BLaER1 (cell line): ENCODE data around the gene OPCML.

Experiments used
- H3K27ac ChIP-seq: shearing (Covaris generic); formaldehyde crosslinking; 2 replicates; pipeline ENCODE4 v1.8.1; 2022
- H3K27me3 ChIP-seq: shearing (Covaris generic); formaldehyde crosslinking; 2 replicates; pipeline ENCODE4 v1.8.1; 2022
- H3K36me3 ChIP-seq: shearing (Covaris generic); formaldehyde crosslinking; 2 replicates; pipeline ENCODE4 v1.8.1; 2022
- H3K4me1 ChIP-seq: shearing (Covaris generic); formaldehyde crosslinking; 2 replicates; pipeline ENCODE4 v1.8.1; 2022
- H3K4me2 ChIP-seq: shearing (Covaris generic); formaldehyde crosslinking; 2 replicates; pipeline ENCODE4 v1.8.1; 2022
- H3K4me3 ChIP-seq: shearing (Covaris generic); formaldehyde crosslinking; 2 replicates; pipeline ENCODE4 v1.8.1; 2022
- H3K9ac ChIP-seq: shearing (Covaris generic); formaldehyde crosslinking; 2 replicates; pipeline ENCODE4 v1.8.1; 2022
- H3K9me3 ChIP-seq: shearing (Covaris generic); formaldehyde crosslinking; 2 replicates; pipeline ENCODE4 v1.8.1; 2022
- H4K20me1 ChIP-seq: shearing (Covaris generic); formaldehyde crosslinking; 2 replicates; pipeline ENCODE4 v1.8.1; 2022
- Cebpa-rat ChIP-seq: shearing (Covaris generic); IDR thresholded peaks from 2 replicates; pipeline ENCODE4 v1.8.1; 2022

OPCML gene

GRCh38 chr11:132790466-132790865, 741.8 kb downstream of the OPCML start:
- Histone ChIP-seq H3K9ac (no peak overlapping the region), H3K36me3 (no peaks in the 10 kb centered on the region), H4K20me1 (no peaks in the 10 kb centered on the region), H3K4me3 (no peak overlapping the region), H3K4me2 (no peak overlapping the region), H3K27me3 (no peaks in the 10 kb centered on the region), H3K27ac (no peak overlapping the region), H3K9me3 (no peaks in the 10 kb centered on the region), H3K4me1 (peaks cover 14% of the 10 kb centered on the region)
- TF ChIP-seq Cebpa-rat = no peak

GRCh38 chr11:132788816-132789325, 743.4 kb downstream of the OPCML start:
- no peak overlapping the region for H3K4me3 ChIP-seq
- H3K9ac ChIP-seq = no peak overlapping the region
- peak overlapping the region; percentile 57; the same call in 1 of the 2 replicates for H3K4me2 ChIP-seq
- TF ChIP-seq Cebpa-rat = no peak
- H3K9me3 ChIP-seq = no peaks in the 10 kb centered on the region
- peaks cover 14% of the 10 kb centered on the region for H3K4me1 ChIP-seq
- H4K20me1 ChIP-seq = no peaks in the 10 kb centered on the region
- no peaks in the 10 kb centered on the region for H3K27me3 ChIP-seq
- H3K36me3 ChIP-seq = no peaks in the 10 kb centered on the region
- H3K27ac ChIP-seq = no peak overlapping the region

GRCh38 chr11:132785878-132786277, 746.4 kb downstream of the OPCML start:
- no peaks in the 10 kb centered on the region for H3K27me3 ChIP-seq
- no peak overlapping the region for H3K9ac ChIP-seq
- TF ChIP-seq Cebpa-rat = no peak

GRCh38 chr11:132784441-132784840, 747.9 kb downstream of the OPCML start:
- Histone ChIP-seq H3K27ac (no peak overlapping the region), H3K36me3 (no peaks in the 10 kb centered on the region), H3K4me2 (no peak overlapping the region), H4K20me1 (no peaks in the 10 kb centered on the region), H3K9ac (no peak overlapping the region), H3K27me3 (no peaks in the 10 kb centered on the region), H3K4me1 (peaks cover 7% of the 10 kb centered on the region), H3K9me3 (no peaks in the 10 kb centered on the region), H3K4me3 (no peak overlapping the region)
- no peak for TF ChIP-seq Cebpa-rat

More at GRCh38 chr11:132785878-132786277, 746.4 kb downstream of the OPCML start:
- Histone ChIP-seq H3K4me1 (peaks cover 14% of the 10 kb centered on the region), H3K9me3 (no peaks in the 10 kb centered on the region), H4K20me1 (no peaks in the 10 kb centered on the region), H3K4me2 (no peak overlapping the region), H3K36me3 (no peaks in the 10 kb centered on the region), H3K27ac (no peak overlapping the region), H3K4me3 (no peak overlapping the region)

- H3K4me1 ChIP-seq = no peaks in the 10 kb centered on the region; the same call in 1 of the 2 replicates
- H3K4me2 ChIP-seq = no peak overlapping the region
- H3K4me3 ChIP-seq = no peak overlapping the region
- H4K20me1 ChIP-seq = no peaks in the 10 kb centered on the region
- H3K27ac ChIP-seq = no peak overlapping the region
- H3K27me3 ChIP-seq = no peaks in the 10 kb centered on the region
- H3K9me3 ChIP-seq = no peaks in the 10 kb centered on the region
- no peaks in the 10 kb centered on the region for H3K36me3 ChIP-seq
- no peak for TF ChIP-seq Cebpa-rat
- no peak overlapping the region for H3K9ac ChIP-seq
These were observed 750.2 kb downstream of the OPCML start for GRCh38 chr11:132782102-132782501.

GRCh38 chr11:132780046-132780445, 752.3 kb downstream of the OPCML start:
- Histone ChIP-seq H3K4me1 (peaks cover 12% of the 10 kb centered on the region), H3K9me3 (0 out of 2 replicates have a peak, but pooled peaks cover 5% of the 10 kb centered on the region), H3K27ac (no peak overlapping the region), H3K4me2 (no peak overlapping the region), H4K20me1 (no peaks in the 10 kb centered on the region), H3K9ac (no peak overlapping the region), H3K36me3 (no peaks in the 10 kb centered on the region), H3K4me3 (no peak overlapping the region), H3K27me3 (no peaks in the 10 kb centered on the region)
- TF ChIP-seq Cebpa-rat = no peak

- no peak overlapping the region for H3K4me3 ChIP-seq
- H3K27ac ChIP-seq = no peak overlapping the region
- peaks cover 12% of the 10 kb centered on the region for H3K4me1 ChIP-seq
- H3K9me3 ChIP-seq = 0 out of 2 replicates have a peak, but pooled peaks cover 5% of the 10 kb centered on the region
- no peaks in the 10 kb centered on the region for H3K27me3 ChIP-seq
- H3K4me2 ChIP-seq = no peak overlapping the region
- no peak for TF ChIP-seq Cebpa-rat
- H4K20me1 ChIP-seq = no peaks in the 10 kb centered on the region
- H3K36me3 ChIP-seq = no peaks in the 10 kb centered on the region
- no peak overlapping the region for H3K9ac ChIP-seq
These were observed 752.8 kb downstream of the OPCML start for GRCh38 chr11:132779497-132779896.

GRCh38 chr11:132777067-132777975, 755.0 kb downstream of the OPCML start:
- Histone ChIP-seq H3K9ac (no peak overlapping the region), H3K9me3 (0 out of 2 replicates have a peak, but pooled peaks cover 5% of the 10 kb centered on the region), H3K36me3 (no peaks in the 10 kb centered on the region), H3K4me3 (no peak overlapping the region), H3K4me2 (no peak overlapping the region), H3K4me1 (peaks cover 12% of the 10 kb centered on the region), H4K20me1 (no peaks in the 10 kb centered on the region), H3K27me3 (no peaks in the 10 kb centered on the region), H3K27ac (no peak overlapping the region)
- TF ChIP-seq Cebpa-rat = no peak

GRCh38 chr11:132773751-132774150, 758.5 kb downstream of the OPCML start:
- H3K4me1 ChIP-seq = peaks cover 12% of the 10 kb centered on the region
- H3K27ac ChIP-seq = no peak overlapping the region
- no peak for TF ChIP-seq Cebpa-rat
- no peak overlapping the region for H3K4me2 ChIP-seq
- no peaks in the 10 kb centered on the region for H3K36me3 ChIP-seq
- no peak overlapping the region for H3K4me3 ChIP-seq
- H3K9ac ChIP-seq = no peak overlapping the region
- no peaks in the 10 kb centered on the region for H3K27me3 ChIP-seq
- H3K9me3 ChIP-seq = 0 out of 2 replicates have a peak, but pooled peaks cover 5% of the 10 kb centered on the region
- no peaks in the 10 kb centered on the region for H4K20me1 ChIP-seq
